Lower leg skin (tissue), 3 donors: ENCODE results near the gene CTDNEP1.

Source experiments
- CTCF ChIP-seq, 3 donors: fragments of 450-650 bp; IDR thresholded peaks; one replicate each; pipeline ENCODE4 v1.5.1; 2016; ENCODE audit warnings: antibody characterized with exemption in 3 of 3, mild to moderate bottlenecking in 3 of 3, moderate library complexity in 2 of 3
- POLR2A ChIP-seq, 2 donors: fragments of 450-650 bp; IDR thresholded peaks; one replicate each; pipeline ENCODE4 v1.6.1; 2016 to 2017; ENCODE audit warnings: antibody characterized with exemption in 2 of 2, mild to moderate bottlenecking in 1 of 2, moderate library complexity in 1 of 2

GRCh38 chr17:7235693-7236665 lies 15.6 kb downstream of the CTDNEP1 start:
- TF ChIP-seq POLR2A (IDR thresholded peaks at IDR 0.05) (no peak), CTCF (IDR thresholded peaks at IDR 0.05) (no peak)
